ENCODE measurements around the gene LIAS.

DNA sequence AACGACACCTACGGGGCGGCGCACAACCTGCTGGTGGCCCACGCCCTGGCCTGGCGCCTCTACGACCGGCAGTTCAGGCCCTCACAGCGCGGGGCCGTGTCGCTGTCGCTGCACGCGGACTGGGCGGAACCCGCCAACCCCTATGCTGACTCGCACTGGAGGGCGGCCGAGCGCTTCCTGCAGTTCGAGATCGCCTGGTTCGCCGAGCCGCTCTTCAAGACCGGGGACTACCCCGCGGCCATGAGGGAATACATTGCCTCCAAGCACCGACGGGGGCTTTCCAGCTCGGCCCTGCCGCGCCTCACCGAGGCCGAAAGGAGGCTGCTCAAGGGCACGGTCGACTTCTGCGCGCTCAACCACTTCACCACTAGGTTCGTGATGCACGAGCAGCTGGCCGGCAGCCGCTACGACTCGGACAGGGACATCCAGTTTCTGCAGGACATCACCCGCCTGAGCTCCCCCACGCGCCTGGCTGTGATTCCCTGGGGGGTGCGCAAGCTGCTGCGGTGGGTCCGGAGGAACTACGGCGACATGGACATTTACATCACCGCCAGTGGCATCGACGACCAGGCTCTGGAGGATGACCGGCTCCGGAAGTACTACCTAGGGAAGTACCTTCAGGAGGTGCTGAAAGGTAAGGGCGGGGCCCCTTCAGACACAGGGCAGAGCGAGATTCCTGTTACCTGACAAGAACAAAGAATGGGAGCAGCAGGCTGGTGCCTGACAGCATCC is 11.8 kb upstream of the LIAS start:
- TF ChIP-seq, protein P1, sequence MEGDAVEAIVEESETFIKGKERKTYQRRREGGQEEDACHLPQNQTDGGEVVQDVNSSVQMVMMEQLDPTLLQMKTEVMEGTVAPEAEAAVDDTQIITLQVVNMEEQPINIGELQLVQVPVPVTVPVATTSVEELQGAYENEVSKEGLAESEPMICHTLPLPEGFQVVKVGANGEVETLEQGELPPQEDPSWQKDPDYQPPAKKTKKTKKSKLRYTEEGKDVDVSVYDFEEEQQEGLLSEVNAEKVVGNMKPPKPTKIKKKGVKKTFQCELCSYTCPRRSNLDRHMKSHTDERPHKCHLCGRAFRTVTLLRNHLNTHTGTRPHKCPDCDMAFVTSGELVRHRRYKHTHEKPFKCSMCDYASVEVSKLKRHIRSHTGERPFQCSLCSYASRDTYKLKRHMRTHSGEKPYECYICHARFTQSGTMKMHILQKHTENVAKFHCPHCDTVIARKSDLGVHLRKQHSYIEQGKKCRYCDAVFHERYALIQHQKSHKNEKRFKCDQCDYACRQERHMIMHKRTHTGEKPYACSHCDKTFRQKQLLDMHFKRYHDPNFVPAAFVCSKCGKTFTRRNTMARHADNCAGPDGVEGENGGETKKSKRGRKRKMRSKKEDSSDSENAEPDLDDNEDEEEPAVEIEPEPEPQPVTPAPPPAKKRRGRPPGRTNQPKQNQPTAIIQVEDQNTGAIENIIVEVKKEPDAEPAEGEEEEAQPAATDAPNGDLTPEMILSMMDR (IDR thresholded peaks at IDR 0.05; ENCODE audit: insufficient read depth, low read depth, low read length) = no peak
- no peak for TF ChIP-seq EZH2 (IDR thresholded peaks at IDR 0.05; ENCODE audit: insufficient read depth, low read length)

Data from astrocyte (in vitro differentiated cells and primary cell).